Embryonic facial prominence (tissue), 1 donor: ENCODE results near the gene SNX7.

Source experiments
- DNase-seq: peaks from one replicate; pipeline ENCODE4 v3.0.0-alpha.2; 2016; ENCODE audit errors: extremely low spot score

The SNX7 gene

DNA sequence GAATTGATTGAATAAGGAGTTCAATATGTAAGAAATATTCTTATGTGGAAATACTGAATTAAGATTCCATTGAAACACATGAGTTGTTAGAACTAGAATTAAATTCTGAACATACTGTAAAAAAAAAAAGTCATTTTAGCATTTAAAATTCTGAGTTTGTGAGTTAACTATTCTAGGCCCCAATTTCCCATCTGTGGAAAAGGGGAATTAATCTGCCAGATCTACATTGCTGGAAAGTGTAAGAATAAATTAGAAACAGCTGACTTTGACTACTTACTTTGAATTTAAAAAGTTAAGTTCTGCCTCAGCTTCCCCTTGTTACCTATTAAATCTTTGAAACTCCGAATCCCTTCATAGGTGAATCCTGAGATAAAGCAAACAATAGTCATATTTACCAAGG lies 103.0 kb downstream of the SNX7 start:
- DNase-seq = no peak

- no peak for DNase-seq
Observed at GRCh38 chr1:98766255-98766654, 104.7 kb downstream of the SNX7 start.

DNA sequence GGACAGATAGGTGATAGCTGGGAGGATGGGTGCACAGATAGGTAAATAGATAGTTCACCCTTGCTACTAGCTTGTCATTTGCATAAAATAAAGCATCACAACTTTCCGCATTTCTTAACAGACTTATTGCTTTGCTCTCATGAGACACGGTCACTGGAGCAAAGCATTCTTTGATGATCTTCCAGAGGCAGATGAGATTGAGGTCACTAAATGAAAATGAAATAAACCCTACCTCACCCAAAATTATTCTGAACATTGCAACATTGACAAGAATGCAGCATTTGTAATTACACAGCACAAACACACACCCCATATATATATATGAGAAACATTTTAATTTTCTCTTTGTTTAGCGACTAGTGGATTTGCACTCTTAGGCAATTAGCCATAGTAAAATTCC lies 107.6 kb downstream of the SNX7 start:
- no peak for DNase-seq

- DNase-seq = no peak
Observed at GRCh38 chr1:98781906-98782305, 120.4 kb downstream of the SNX7 start.

DNA sequence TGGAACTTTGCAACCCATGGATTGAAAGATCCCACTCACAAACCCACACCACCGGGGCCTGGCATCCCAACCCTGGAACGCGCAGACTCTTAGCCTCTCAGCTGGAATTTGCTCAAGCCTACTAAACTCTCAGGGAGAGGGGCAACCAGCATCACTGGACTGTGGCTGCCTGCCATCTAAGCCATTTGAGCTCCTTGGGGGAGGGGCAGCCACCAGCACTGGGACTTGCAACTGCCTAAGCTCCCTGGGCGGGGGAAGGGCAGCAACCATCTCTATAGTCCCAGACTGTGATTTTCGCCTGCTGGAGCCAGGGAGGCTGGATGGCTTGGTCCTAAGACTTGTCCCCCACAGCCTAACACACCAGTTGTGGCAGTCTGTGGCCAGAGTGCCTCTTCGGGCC lies 122.3 kb downstream of the SNX7 start:
- no peak for DNase-seq

- DNase-seq = no peak
Observed at GRCh38 chr1:98791498-98791897, 130.0 kb downstream of the SNX7 start.

DNA sequence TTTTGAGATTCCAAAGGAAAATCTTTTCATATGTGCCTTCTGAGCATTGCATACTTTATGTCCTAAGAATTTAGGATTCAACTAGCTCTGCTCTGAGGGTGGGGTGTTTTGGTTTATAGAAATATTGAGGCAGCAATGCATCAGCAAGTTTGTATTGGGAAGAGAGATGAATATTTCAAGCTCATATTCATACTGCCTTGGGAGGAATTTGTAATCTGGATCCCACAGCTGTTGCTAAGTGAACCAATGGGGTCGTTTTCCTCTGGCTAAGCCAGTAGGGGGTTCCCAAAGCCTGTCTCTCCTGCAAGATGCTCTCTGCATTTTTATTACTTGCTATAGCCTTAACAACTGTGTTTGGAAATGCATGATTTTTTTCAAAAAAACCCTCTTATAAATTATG lies 130.6 kb downstream of the SNX7 start:
- DNase-seq = no peak

GRCh38 chr1:98793136-98793535 lies 131.6 kb downstream of the SNX7 start:
- DNase-seq = no peak

DNA sequence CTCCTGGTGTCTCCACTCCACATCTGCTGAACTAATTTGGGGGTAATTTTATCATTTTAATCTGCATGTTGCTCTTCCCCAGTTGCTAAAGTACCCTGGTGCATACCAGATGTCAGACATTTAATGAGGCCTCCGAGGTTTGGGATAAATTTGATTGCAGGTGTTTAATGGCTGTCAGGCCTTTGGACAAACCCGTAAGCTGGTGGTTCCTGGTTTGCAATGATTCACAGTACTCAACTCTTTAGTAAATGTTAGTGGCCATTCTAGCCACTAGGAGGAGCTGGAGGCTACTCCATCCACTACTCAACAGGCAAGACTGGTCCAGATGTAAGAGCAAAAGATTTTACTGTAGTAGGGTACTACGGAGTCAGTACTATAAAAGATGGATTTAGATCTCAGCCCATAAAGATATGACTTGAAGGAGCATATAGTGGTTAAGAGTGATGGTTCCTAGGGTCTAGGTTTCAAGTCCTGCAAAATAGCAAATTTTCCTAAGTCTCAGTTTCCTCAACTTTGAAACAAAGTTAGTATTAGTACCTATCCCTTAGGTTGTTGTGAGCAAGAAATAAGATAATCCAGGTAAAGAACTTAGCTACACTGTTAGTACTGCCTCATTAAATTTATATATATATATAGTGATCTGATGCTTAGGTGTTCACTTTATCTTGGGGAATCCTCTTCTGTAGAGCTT lies 132.8 kb downstream of the SNX7 start:
- DNase-seq = peak; percentile 22

DNA sequence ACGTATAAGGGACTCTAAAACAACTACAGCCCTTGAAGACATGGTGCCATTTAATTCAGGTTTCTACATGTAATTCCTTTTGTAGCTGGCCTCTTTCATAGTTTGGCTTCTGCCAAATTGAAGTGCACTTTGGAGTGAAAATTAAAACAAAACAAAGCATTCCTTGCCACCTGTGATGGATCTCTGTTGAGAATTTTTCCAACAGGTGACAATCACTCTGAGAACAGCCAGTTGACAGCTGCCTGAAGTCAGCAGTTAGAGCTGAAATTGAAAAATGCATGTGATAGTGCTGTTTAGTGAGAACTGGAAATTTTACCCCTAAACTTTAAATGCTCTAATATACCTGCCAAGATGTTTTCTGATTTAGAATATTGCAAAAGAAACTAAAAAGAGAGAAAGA lies 134.5 kb downstream of the SNX7 start:
- DNase-seq = no peak

DNA sequence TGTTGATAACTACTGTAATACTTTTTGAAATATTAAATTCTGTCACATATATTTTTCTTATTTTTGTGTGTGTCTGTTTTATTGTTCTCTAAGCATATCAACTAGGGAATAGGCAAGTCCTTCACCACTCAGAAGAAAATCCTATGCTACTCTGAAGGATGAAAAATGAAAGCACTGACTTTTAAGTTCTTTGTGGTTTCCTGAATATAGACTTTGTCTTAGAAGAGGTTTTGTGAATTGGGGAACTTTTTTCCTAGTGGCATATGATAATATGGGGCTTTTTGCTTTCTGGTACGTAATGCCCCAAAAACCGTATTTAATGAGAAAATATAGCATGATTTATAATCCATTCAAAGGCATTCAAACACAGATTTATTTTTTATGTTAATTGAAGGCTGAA lies 136.0 kb downstream of the SNX7 start:
- DNase-seq = no peak
